Endometrial microvascular endothelial cells (primary cell): Measurements from ENCODE around the gene MSLN. TPM values are rescaled to one million over a fixed set of nuclear protein-coding genes. Genes with fewer than 3 reads are reported as not detected.
"Not testable (repeated sequence)": the region's sequence is repeated elsewhere in the genome, so short reads cannot be mapped to it uniquely, and the experiment has no call there.

Experiments used
- in situ Hi-C: cut with HindIII; loops from 2 replicates; pipeline ENCODE4 v1.10.0; 2017; ENCODE audit warnings: low sequenced_read_pairs, low pct_unique_long_range_greater_than_20kb; ENCODE audit errors: inconsistent ontology term
- total RNA-seq: library from RNA; depleted of rRNA; stranded (reverse); fragments of >200 nt; gene quantifications from one replicate; pipeline ENCODE4 v1.2.3, GENCODE V29; 2015; ENCODE audit errors: inconsistent ontology term

MSLN gene
- total RNA-seq, 1 donor from 2014 or later: not detected

DNA sequence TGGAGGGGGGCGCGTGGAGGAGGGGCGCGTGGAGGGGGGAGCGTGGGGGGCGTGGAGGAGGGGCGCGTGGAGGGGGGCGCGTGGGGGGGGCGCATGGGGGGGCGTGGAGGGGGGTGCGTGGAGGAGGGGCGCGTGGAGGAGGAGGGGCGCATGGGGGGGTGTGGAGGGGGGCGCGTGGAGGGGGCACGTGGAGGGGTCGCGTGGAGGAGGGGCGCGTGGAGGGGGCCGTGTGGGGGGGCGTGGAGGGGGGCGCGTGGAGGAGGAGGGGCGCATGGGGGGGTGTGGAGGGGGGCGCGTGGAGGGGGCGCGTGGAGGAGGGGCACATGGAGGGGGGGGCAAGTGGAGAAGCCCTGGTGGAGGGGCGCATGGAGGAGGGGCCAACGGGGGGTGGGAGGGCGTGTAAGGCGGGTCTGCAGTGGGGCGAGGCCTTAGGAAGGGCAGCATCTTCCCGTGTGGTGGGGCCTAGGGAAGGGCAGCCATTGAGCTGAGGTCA is 7.3 kb downstream of the MSLN start:
- in situ Hi-C loops: no loop called here

DNA sequence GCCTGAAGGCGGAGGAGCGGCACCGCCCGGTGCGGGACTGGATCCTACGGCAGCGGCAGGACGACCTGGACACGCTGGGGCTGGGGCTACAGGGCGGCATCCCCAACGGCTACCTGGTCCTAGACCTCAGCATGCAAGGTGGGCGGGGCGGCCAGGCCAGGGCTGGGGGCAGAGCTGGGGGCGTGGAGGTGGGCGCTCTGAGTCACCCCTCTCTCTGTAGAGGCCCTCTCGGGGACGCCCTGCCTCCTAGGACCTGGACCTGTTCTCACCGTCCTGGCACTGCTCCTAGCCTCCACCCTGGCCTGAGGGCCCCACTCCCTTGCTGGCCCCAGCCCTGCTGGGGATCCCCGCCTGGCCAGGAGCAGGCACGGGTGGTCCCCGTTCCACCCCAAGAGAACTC is 7.9 kb downstream of the MSLN start:
- in situ Hi-C loops: no loop called here

DNA sequence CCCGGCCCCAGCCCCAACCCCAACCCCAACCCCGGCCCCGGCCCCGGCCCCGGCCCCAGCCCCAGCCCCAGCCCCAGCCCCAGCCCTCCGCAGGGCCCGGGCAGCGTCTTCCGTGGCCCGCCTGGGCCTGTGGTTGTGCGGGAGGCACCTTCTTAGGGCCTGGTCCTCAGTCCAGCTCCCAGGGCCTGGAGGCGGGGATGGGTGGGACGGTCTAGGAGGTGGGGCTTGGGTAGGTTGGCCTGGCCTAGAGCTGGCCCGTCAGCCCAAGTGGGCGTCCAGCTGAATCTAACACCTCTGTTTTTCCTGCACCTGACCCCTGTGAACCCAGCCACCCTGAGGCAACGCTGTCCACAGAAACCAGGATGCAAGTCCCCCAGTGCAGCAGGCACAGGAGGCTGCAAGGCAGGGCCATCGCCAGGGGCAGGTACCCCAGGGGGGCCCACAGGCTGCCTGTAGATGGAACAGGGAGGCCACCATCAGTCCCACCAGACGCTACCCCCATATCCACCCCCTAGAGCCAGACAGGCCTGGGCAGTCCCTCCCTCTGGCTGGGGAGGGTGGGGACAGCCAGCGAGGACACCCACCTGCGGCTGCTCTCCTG is 8.8 kb downstream of the MSLN start:
- in situ Hi-C loops: no loop called here

DNA sequence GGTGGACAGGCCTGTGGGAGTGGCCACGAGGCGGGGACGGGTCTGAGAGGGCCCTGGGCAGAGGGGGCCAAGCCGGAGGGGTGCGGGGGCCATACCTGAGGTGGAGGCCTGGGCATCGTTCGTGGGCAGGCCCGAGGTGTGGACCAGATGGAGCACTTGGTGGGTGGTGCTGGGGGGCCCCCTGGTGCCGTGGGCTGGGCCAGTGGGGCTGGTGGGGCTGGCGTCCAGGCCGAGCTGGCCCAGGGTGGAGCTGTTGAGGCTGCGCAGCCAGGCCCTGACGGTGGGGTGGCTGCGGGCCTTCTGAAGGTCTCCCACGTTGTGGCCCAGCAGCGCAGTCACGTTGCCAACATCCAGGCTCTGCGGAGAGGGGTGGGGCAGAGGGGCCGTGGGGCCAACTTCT is 9.4 kb downstream of the MSLN start:
- in situ Hi-C loops: no loop called here

DNA sequence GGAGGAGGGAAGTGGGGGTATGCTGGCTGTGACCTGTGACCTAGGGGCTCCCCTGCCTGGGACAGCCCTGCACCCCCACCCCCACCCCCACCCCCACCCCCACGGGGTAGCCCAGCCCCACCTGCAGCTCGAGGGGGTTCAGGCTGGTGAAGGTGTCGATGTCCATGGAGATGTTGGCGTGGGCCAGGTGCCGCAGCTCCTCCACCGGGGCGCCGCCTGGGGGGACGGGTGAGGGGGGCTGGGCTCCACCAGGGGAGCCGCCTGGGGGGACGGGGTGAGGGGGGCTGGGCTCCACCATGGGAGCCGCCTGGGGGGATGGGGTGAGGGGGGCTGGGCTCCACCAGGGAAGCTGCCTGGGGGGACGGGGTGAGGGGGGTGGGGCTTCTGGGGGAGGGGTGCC is 9.9 kb downstream of the MSLN start:
- in situ Hi-C loops: no loop called here

DNA sequence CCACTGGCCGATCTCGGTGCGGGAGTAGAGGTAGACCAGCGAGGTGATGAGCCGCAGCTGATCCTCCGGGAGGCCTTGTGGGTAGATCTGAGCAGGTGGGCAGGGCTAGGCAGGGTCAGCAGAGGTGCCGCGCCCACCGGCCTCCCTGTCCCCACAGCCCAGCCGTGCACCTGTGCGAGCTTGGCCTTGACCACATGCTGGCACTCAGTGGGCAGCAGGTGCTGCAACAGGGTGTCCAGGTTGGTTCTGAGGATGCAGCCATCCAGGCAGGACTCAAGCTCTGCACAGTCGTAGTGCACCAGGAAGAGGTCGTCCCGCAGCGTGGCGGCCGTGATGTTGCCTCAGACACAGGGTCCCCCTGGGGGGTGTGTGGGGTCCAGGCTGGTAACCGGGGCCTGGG is 12.4 kb downstream of the MSLN start:
- in situ Hi-C loops: no loop called here

DNA sequence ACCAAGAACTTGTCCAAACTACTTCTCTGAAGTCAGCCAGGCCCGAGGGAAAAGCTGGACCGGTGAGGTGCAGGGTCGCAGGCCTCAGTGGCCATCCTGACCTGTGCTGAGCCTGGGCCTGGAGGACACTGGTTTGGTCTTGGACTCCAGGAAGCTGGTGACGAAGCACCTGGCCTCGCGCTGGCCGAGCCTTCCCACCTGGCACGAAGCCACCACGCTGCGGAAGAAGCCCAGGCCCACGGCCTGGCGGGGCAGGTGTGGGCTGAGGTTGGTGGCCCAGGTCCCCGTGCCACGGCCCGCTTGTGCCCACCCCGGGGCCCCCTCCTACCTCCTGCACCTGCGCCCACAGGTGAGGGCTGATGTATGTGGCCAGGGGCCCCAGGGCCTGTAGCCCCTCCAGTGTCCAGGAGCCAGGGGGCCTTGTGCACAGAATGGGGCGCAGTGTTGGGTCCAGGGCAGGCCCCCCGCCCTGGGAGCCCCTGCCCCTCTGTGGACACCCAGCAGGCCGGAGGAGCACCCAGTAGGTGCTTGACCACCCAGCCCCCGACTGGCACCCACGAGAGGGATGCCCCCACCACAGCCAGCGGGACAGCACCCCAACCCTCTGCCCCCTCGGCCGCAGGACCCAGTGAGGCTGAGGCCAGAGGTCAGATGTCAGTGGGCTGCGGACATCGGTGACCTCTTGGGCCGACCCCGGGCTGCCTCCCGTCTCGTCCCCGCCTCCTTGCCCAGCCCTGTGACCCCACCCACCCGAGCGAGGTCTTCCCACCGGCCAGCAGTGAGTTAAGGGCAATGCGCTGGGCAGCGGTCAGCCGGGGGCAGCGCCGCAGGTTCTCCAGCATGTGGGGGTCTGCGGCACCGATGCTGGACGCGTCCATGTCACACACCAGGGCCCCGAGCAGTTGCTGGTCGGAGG is 13.8 kb downstream of the MSLN start:
- in situ Hi-C loops: no loop called here

DNA sequence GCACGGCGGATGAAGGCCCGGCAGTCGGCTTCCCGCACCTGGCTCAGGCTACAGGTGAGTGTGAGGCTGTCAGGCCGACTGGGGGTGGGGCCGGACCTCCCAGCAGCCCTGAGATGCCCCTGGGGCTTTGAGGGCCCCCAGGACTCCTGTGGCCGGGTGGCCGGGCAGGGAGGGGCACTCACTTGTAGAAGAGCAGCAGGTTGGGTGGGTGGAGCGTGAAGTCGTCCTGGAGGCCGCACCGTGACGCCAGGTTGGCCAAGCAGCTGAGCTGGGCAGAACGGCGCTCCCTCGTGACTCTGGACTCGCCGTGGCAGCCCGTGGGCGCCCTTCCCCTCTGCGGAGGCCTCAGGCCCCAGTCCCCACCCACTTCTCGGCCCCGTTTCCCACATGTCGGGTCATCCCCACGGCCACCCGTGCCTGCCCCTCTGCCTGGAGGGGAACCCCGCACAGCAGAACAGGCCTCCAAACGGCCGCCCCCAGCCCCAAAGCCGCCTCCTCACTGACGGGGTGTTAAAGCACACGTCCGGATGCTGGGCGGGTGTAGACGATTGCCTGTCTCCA is 14.8 kb downstream of the MSLN start:
- in situ Hi-C loops: no loop called here

DNA sequence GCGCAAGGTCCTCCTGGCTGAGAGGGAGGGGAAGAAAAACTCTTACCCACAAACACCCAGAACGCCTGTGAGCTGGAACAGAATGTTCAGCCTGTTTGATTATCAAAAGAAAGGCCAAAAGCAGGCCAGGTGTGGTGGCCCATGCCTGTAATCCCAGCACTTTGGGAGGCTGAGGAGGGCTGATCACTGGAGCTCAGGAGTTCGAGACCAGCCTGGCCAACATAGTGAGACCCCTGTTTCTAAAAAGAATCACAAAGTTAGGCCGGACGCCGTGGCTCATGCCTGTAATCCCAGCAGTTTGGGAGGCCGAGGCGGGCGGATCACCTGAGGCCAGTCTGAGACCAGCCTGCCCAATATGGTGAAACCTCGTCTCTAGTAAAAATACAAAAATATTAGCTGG is 15.8 kb downstream of the MSLN start:
- in situ Hi-C loops: not testable (repeated sequence)

DNA sequence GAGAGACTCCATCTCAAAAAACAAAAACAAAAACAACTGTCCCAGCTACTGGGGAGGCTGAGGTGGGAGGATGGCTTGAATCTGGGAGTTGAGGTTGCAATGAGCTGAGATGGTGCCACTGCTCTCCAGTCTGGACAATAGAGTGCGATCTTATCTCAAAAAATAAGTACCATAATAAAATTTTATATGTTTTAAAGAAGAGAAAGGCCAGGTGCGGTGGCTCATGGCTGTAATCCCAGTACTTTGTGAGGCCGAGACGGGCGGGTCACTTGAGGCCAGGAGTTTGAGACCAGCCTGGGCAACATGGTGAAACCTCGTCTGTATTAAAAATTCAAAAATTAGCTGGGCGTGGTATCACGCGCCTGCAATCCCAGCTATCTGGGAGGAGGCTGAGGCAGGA is 16.3 kb downstream of the MSLN start:
- in situ Hi-C loops: no loop called here

DNA sequence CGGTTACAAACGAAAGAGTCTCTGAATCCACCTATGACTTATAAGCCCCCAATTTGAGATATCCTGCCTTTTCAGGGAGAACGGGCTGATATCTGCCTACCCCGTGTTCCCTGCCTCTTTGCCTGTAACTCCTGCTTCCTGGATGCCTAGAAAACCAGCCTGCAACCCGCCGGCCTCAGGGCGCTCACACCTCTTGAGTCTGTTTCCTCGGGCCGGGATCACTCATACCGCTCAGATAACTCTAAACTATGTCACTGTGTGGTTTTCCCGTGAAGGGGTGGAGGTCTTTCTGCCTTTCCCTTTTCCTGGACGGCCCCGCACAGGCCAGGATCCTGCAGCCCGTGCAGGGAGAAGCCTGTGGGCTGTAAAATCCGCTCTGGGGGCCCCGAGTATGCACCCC is 17.3 kb downstream of the MSLN start:
- in situ Hi-C loops: no loop called here

DNA sequence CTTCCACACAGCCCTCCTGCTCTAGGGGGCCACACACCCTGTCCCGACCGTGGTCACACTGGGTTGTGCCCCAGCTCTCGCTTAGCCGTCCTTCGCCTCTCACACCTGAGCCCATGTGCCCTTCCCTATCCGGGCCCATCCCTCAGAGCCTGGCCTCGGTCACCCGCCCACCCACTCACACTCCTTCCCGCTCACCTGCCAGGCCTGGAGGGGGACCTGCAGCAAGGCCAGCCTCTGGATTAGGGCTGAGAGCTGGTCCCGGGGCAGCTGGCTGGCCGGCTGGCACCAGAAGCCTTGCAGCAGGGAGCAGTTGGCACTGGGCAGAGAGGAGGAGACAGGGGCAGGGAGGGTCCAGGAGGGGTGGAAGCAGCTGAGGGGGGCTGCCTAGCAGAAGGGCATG is 17.9 kb downstream of the MSLN start:
- in situ Hi-C loops: no loop called here

DNA sequence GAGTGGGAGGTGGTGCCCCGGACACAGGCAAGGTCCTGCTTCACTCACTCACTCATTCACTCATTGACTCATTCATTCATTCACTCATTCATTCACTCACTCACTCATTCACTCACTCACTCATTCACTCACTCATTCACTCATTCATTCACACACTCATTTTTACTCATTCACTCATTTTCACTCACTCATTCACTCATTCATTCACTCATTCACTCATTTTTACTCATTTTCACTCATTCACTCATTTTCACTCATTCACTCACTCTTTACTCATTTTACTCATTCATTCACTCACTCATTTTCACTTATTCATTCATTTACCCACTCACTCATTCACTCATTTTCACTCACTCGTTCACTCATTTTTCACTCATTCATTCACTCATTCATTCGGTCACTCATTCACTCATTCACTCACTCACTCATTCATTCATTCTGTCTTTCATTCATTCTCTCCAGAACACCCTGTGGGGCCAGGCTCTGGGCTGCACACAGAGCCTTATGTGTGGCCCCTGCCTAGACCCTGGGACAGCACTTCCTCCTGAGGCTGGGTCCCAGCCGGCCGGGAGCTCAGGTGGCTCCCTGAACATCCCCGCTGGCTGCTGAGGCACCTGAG is 18.5 kb downstream of the MSLN start:
- in situ Hi-C loops: no loop called here

DNA sequence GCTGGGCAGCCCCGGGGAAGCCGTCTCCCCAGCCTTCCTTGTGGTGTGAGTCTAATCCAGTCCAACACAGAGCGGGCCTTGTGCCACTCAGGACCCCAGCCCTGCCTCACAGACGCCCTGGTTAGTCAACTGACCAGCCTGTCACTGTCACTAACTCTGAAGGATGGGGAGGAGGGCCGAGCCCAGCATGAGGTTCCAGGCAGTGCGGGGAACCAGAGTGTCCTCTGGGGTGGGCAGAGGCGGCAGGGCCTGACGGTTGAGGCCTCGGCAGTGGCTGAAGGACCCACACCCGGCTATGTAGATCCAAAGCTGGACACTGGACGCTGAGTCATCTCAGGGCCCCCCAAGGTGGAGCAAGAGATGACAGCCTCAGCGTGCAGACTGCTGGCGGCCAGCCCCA is 19.0 kb downstream of the MSLN start:
- in situ Hi-C loops: no loop called here

DNA sequence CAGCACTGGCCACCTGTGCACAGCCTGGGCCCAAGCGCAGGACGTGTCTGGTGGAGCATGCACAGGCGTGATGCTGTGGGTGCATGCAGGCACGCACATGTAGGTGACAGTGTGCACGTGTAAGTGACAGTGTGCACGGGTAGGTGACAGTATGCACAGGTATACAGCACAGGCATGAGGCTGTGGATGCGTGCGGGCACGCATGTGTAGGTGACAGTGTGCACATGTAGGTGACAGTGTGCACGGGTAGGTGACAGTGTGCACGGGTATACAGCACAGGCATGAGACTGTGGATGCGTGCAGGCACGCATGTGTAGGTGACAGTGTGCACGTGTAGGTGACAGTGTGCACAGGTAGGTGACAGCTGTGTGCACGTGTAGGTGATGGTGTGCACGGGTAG is 19.8 kb downstream of the MSLN start:
- in situ Hi-C loops: no loop called here

DNA sequence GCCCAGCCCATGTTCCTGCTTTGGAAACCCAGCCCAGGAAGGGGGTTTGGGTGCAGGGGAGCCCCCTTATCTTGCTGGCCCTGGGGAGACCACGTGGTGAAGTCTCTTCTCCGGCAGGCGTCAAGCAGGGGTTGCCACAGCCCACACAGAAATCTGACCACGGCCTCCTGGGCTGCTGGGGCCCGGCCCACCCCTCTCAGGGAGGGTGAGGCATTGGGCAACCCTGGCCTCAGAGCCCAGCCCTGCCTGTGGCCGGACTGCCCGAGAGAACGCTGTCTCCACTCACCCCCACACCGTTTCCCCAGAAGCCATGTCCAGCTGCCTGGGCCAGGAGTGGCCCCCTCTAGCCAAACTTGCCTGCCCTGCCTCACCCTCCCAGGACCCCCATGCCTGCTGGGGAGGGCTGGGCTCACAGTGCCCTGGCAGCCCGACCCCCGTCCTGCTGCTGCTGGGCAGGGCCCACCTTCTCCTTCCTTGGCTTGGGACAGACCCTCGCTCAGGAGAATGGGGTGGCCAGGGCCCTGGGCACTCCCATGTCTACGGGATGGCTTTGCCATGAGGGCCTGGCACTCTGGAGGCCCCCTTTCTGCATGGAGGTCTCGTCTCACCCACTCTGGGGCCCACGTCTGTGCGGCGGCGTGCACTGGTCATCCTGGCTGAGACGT is 20.9 kb downstream of the MSLN start:
- in situ Hi-C loops: no loop called here

DNA sequence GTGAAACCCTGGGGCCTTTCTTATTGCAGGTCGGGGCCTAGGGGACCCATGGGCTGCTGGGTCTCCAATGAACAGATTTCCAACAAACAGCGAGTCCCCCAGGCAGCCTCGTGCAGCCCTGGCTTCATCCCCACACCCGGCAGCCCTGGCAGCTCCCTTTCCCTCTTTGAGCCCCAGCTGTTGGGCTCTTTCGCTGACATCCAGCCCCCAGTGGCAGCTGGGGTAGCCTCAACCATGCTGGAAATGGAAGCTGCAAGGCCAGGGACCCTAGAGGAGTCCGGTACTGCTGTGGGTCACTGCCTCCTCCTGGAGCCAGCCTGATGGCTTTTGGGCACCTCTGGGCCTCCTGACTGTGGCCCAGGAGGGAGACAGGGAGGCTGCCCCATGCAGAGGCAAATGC is 21.7 kb downstream of the MSLN start:
- in situ Hi-C loops: no loop called here

DNA sequence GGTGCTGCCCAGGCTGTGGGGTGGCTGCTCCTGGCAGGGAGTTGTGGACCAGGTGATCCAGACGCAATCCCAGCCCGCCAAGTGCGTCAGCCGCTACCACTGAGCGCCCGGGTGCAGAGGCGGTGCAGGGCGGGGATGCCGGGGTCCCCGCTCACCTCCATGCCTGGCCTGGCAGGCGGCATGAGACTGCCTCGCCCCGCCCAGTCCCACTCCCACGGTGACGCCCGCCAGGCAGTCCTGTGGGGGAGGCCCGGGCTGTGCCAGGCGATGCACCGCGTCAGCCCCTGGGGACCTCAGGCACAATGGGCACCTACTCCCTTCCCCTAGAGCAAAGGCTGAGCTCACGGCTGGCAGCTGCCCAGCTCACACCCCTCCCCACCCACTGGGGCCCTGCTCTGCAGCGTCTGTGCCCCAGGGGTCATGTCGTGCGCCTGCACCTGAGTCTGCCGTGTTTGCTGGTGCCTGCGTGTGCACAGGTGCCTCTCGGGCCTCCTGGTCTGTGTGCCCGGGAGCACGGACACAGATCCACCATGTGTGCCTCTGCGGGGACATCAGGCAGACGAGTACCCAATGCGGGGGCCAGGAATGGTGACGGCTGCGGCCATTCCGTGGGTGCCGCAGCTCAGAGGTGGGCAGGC is 22.4 kb downstream of the MSLN start:
- in situ Hi-C loops: no loop called here
